Endothelial cell (in vitro differentiated cells): Measurements from ENCODE around the gene ACSS1. TPM values are rescaled to one million over a fixed set of nuclear protein-coding genes. Genes with fewer than 3 reads are reported as not detected.

Experiments
- DNase-seq: peaks from one replicate; pipeline ENCODE4 v3.0.0; 2021; ENCODE audit warnings: low spot score
- H3K27ac Mint-ChIP-seq: one replicate; pipeline ENCODE4 v1.8.0; 2021; ENCODE audit warnings: mixed read lengths, inconsistent platforms; ENCODE audit not compliant: unreplicated experiment
- H3K27me3 Mint-ChIP-seq: one replicate; pipeline ENCODE4 v1.8.0; 2021; ENCODE audit warnings: mild to moderate bottlenecking, moderate library complexity, mixed read lengths, inconsistent platforms; ENCODE audit not compliant: unreplicated experiment
- H3K36me3 Mint-ChIP-seq: one replicate; pipeline ENCODE4 v1.8.0; 2021; ENCODE audit warnings: mild to moderate bottlenecking, low read depth, mixed read lengths, inconsistent platforms; ENCODE audit not compliant: unreplicated experiment
- H3K4me1 Mint-ChIP-seq: one replicate; pipeline ENCODE4 v1.8.0; 2021; ENCODE audit warnings: mild to moderate bottlenecking, mixed read lengths, inconsistent platforms; ENCODE audit not compliant: unreplicated experiment
- H3K4me3 Mint-ChIP-seq: one replicate; pipeline ENCODE4 v1.8.0; 2021; ENCODE audit warnings: mild to moderate bottlenecking, mixed read lengths, inconsistent platforms; ENCODE audit not compliant: unreplicated experiment
- H3K9me3 Mint-ChIP-seq: one replicate; pipeline ENCODE4 v1.8.0; 2021; ENCODE audit warnings: mixed read lengths, inconsistent platforms; ENCODE audit not compliant: unreplicated experiment
- total RNA-seq: library from RNA; stranded (reverse); fragmentation: NEBNext Ultra II Directional; extraction: Animal tissue kit (Norgen Biotek cat#: 25700); gene quantifications from one replicate; pipeline ENCODE4 v1.2.1, GENCODE V29; 2021; ENCODE audit not compliant: unreplicated experiment
- TF ChIP-seq, protein P1 (sequence below): fragments of 200-600 bp; sonication (generic); IDR thresholded peaks from one replicate; pipeline ENCODE4 v1.5.0; 2021; ENCODE audit warnings: antibody characterized with exemption; ENCODE audit not compliant: unreplicated experiment

The ACSS1 gene
- total RNA-seq, 1 donor from 2014 or later, result 15.5 TPM

DNA sequence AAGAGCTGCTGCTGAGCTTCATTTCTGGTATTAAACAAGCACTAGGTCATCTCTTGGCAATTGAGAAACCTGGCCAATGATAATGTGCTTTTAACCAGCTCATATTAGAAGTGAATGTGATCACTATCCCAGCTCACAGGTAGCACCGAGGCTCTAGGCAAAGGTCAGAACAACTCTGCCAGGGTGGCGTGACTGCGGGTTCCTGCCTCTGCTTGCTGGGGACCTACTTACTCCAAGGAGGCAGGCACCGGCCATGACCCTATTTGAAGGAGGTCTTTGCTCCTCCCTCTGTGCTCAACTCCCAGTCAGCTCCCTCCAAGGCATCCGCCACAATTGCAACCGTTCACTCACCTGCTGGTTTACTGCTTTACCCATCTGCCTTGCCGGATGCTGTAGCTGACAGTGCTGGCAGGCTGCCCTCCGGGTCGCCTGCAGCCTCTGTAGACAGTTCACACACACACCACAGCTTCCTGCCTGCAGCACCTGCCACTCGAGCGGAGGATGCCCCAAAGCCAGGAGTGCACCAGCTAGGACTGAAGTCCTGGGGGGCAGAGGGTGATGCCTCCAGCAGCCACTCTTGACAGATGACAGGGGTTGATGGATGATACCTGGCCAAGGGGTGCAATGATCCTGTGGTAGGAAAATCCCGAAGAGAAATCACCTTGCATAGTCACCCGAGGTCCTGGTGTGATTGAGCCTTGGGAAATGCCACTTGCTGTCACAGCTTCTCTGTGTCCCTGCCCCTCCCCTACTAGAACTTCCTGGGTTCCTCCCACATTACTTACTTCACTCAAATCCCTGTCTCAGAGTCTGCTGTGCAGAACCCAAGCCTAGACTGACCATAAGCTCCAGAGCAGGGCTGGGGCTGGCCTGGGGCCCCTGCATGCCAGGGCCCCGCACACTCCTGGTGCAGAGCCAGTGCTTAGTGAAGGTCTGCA, 32.8 kb upstream of the ACSS1 start:
- H3K4me1 Mint-ChIP-seq, result no peaks in the 10 kb centered on the region

DNA sequence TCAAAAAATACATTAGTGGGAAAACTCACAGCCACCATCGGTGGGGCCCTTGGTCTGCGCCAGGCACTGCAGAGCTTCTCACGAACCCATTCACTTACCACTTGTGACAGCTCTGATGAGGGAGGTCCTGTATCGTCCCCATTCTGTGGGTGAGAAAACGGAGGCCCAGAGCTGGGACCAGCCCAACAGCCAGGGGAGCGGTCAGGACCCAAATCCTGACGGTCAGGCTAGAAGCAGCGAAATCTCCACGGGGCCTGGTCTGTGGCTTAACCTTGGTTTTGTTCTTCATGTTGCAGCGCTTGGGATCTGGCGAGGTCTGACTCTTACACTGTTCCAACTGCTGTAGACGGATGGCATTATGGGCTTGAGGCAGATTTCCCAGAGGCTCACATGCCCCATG, 31.7 kb upstream of the ACSS1 start:
- no peak for DNase-seq
- TF ChIP-seq, protein P1, sequence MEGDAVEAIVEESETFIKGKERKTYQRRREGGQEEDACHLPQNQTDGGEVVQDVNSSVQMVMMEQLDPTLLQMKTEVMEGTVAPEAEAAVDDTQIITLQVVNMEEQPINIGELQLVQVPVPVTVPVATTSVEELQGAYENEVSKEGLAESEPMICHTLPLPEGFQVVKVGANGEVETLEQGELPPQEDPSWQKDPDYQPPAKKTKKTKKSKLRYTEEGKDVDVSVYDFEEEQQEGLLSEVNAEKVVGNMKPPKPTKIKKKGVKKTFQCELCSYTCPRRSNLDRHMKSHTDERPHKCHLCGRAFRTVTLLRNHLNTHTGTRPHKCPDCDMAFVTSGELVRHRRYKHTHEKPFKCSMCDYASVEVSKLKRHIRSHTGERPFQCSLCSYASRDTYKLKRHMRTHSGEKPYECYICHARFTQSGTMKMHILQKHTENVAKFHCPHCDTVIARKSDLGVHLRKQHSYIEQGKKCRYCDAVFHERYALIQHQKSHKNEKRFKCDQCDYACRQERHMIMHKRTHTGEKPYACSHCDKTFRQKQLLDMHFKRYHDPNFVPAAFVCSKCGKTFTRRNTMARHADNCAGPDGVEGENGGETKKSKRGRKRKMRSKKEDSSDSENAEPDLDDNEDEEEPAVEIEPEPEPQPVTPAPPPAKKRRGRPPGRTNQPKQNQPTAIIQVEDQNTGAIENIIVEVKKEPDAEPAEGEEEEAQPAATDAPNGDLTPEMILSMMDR, result no peak
- H3K36me3 Mint-ChIP-seq, result no peaks in the 10 kb centered on the region
- H3K4me1 Mint-ChIP-seq, result no peaks in the 10 kb centered on the region
- no peak overlapping the region for H3K4me3 Mint-ChIP-seq
- H3K27ac Mint-ChIP-seq, result no peak overlapping the region
- no peaks in the 10 kb centered on the region for H3K9me3 Mint-ChIP-seq
- H3K27me3 Mint-ChIP-seq, result peaks cover 12% of the 10 kb centered on the region

More for the DNA sequence above, 32.8 kb upstream of the ACSS1 start:
- DNase-seq, result no peak
- Mint-ChIP-seq H3K27me3 (peaks cover 8% of the 10 kb centered on the region), H3K9me3 (no peaks in the 10 kb centered on the region), H3K36me3 (no peaks in the 10 kb centered on the region), H3K27ac (no peak overlapping the region), H3K4me3 (no peak overlapping the region)
- TF ChIP-seq, protein P1, result no peak

DNA sequence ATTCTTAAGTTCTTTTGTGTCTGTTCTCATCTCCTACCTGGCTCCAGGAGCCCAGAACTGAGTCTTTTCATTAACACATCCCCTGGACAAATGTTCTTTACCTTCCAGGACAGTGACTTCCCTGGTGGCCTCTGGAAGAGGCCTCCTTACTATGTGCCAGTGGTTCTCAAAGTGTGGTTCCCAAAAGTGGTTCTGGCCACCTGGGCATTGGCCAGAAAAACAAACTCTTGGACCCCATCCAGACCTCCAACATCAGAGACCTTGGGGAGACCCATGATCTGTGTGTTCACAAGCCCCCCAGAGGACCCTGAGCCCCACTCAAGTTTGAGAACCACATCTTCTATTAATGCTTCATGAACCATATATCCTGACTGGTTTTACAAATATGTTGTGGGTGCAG, 31.2 kb upstream of the ACSS1 start:
- Mint-ChIP-seq H3K27ac (no peak overlapping the region), H3K9me3 (no peaks in the 10 kb centered on the region), H3K4me1 (no peaks in the 10 kb centered on the region), H3K36me3 (no peaks in the 10 kb centered on the region), H3K4me3 (no peak overlapping the region), H3K27me3 (peaks cover 12% of the 10 kb centered on the region)
- TF ChIP-seq, protein P1, result no peak
- no peak for DNase-seq

DNA sequence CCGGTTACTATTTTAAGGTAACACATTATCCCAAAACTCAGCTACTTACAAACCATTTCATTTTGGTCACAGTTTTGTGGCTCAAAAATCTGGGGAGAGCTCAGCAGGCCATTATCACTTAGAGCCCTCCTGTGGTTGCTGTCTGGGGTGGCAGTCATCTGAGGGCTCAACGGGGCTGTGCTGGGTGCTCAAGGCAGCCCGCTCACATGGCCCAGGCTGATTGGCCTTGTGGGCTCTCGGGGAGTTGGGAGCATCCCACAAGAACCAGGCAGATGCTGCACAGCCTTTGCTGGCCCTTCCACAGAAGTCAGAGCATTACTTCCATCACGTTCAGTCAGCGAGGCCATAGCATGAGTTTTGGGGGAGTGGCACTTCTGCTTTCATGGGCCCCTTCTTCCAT, 30.3 kb upstream of the ACSS1 start:
- Mint-ChIP-seq H3K9me3 (no peaks in the 10 kb centered on the region), H3K27ac (no peak overlapping the region), H3K27me3 (peaks cover 10% of the 10 kb centered on the region), H3K4me1 (no peaks in the 10 kb centered on the region), H3K36me3 (no peaks in the 10 kb centered on the region), H3K4me3 (no peak overlapping the region)
- DNase-seq, result no peak
- TF ChIP-seq, protein P1, result no peak
